NB4 (cell line): ENCODE data around the gene GNAO1.

Experiments
- MAX ChIP-seq: IDR thresholded peaks from 2 replicates; pipeline ENCODE4 v1.6.1; 2011; ENCODE audit warnings: low read depth, low read length
- MYC ChIP-seq: IDR thresholded peaks from 2 replicates; pipeline ENCODE4 v1.6.1; 2011; ENCODE audit warnings: low read depth, low read length
- POLR2A ChIP-seq: IDR thresholded peaks from 2 replicates; pipeline ENCODE4 v1.6.1; 2011; ENCODE audit warnings: mild to moderate bottlenecking; ENCODE audit not compliant: insufficient read length; ENCODE audit errors: extremely low read depth
- TF ChIP-seq, protein P1 (sequence below): IDR thresholded peaks from one replicate; pipeline ENCODE4 v1.5.1; 2012; ENCODE audit warnings: low read depth, low read length

DNA sequence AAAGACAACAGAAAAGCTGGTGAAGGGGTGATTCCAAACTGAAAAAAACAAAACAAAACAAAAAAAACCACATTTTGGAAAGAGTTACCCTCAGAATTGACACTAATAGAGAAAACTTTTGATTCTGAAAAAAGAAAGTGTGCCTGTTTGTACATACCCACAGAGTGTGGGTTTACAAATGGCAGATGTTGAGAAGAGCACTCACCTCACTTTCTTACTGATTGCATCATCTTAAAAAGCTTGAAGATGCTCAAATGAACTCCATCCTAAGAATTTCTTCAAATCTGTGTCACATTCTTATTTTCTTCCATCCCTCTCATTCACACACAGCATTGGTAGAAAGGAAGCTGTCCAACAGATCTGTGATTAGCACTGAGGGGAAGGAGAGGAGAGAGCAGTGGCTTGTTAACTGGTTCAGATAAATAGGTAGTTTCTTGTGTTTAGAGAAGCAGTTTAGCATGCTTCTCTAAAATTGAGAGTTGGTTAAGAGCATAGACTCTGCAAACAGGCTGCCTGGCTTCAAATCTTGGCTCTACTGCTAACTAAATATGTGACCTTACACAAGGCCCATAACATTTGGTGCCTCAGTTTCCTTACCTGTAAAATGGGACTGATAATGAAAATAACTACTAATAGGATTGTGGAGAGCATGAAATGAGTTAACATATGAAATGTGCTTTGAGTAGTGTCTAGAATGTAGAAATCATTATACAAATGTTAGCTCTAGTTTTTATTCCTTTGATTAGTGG is 6.9 kb downstream of the GNAO1 start:
- TF ChIP-seq POLR2A: no peak
- TF ChIP-seq, protein P1, sequence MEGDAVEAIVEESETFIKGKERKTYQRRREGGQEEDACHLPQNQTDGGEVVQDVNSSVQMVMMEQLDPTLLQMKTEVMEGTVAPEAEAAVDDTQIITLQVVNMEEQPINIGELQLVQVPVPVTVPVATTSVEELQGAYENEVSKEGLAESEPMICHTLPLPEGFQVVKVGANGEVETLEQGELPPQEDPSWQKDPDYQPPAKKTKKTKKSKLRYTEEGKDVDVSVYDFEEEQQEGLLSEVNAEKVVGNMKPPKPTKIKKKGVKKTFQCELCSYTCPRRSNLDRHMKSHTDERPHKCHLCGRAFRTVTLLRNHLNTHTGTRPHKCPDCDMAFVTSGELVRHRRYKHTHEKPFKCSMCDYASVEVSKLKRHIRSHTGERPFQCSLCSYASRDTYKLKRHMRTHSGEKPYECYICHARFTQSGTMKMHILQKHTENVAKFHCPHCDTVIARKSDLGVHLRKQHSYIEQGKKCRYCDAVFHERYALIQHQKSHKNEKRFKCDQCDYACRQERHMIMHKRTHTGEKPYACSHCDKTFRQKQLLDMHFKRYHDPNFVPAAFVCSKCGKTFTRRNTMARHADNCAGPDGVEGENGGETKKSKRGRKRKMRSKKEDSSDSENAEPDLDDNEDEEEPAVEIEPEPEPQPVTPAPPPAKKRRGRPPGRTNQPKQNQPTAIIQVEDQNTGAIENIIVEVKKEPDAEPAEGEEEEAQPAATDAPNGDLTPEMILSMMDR: no peak
- TF ChIP-seq MAX: no peak
- TF ChIP-seq MYC: no peak
